Measurements from ENCODE around the gene CCDC186.
"Not testable (repeated sequence)": the region's sequence is repeated elsewhere in the genome, so short reads cannot be mapped to it uniquely, and the experiment has no call there.

Gene CCDC186

GRCh38 chr10:114143160-114143559 lies 30.8 kb downstream of the CCDC186 start:
- H3K9ac ChIP-seq (ENCODE audit: low read length): no peak overlapping the region
- H3K9me3 ChIP-seq (ENCODE audit: low read length): no peaks in the 10 kb centered on the region
- H3K27me3 ChIP-seq (ENCODE audit: control insufficient read depth in 1 of 2, insufficient read depth in 2 of 2, low read length in 2 of 2): no peaks in the 10 kb centered on the region
- no peak overlapping the region for H3K27ac ChIP-seq (ENCODE audit: low read depth, low read length)
- H3K4me3 ChIP-seq (ENCODE audit: low read depth in 1 of 2, low read length in 2 of 2): no peak overlapping the region
- peaks cover 20% of the 10 kb centered on the region for H3K36me3 ChIP-seq (ENCODE audit: insufficient read depth, low read length)
- peaks cover 9% of the 10 kb centered on the region for H3K4me1 ChIP-seq (ENCODE audit: insufficient read depth, low read length)

GRCh38 chr10:114142018-114142417 lies 32.0 kb downstream of the CCDC186 start:
- peaks cover 9% of the 10 kb centered on the region for H3K4me1 ChIP-seq (ENCODE audit: insufficient read depth, low read length)
- no peak overlapping the region for H3K9ac ChIP-seq (ENCODE audit: low read length)
- no peaks in the 10 kb centered on the region for H3K27me3 ChIP-seq (ENCODE audit: control insufficient read depth in 1 of 2, insufficient read depth in 2 of 2, low read length in 2 of 2)
- no peak overlapping the region for H3K4me3 ChIP-seq (ENCODE audit: low read depth in 1 of 2, low read length in 2 of 2)
- H3K9me3 ChIP-seq (ENCODE audit: low read length): no peaks in the 10 kb centered on the region
- H3K36me3 ChIP-seq (ENCODE audit: insufficient read depth, low read length): peaks cover 13% of the 10 kb centered on the region
- no peak overlapping the region for H3K27ac ChIP-seq (ENCODE audit: low read depth, low read length)

GRCh38 chr10:114140827-114141226 lies 33.2 kb downstream of the CCDC186 start:
- not testable (repeated sequence) for H3K27me3 ChIP-seq (ENCODE audit: control insufficient read depth in 1 of 2, insufficient read depth in 2 of 2, low read length in 2 of 2); H3K27ac ChIP-seq (ENCODE audit: low read depth, low read length); H3K4me1 ChIP-seq (ENCODE audit: insufficient read depth, low read length); H3K4me3 ChIP-seq (ENCODE audit: low read depth in 1 of 2, low read length in 2 of 2); H3K9me3 ChIP-seq (ENCODE audit: low read length); H3K9ac ChIP-seq (ENCODE audit: low read length)
- H3K36me3 ChIP-seq (ENCODE audit: insufficient read depth, low read length): peaks cover 21% of the 10 kb centered on the region

GRCh38 chr10:114140036-114140435 lies 34.0 kb downstream of the CCDC186 start:
- no peaks in the 10 kb centered on the region for H3K27me3 ChIP-seq (ENCODE audit: control insufficient read depth in 1 of 2, insufficient read depth in 2 of 2, low read length in 2 of 2)
- peaks cover 28% of the 10 kb centered on the region for H3K36me3 ChIP-seq (ENCODE audit: insufficient read depth, low read length)

GRCh38 chr10:114138581-114138980 lies 35.4 kb downstream of the CCDC186 start:
- Histone ChIP-seq H3K27me3 (ENCODE audit: control insufficient read depth in 1 of 2, insufficient read depth in 2 of 2, low read length in 2 of 2) (no peaks in the 10 kb centered on the region), H3K36me3 (ENCODE audit: insufficient read depth, low read length) (peaks cover 37% of the 10 kb centered on the region), H3K9ac (ENCODE audit: low read length) (no peak overlapping the region), H3K27ac (ENCODE audit: low read depth, low read length) (no peak overlapping the region), H3K9me3 (ENCODE audit: low read length) (no peaks in the 10 kb centered on the region), H3K4me3 (ENCODE audit: low read depth in 1 of 2, low read length in 2 of 2) (no peak overlapping the region), H3K4me1 (ENCODE audit: insufficient read depth, low read length) (peaks cover 9% of the 10 kb centered on the region)

More at GRCh38 chr10:114140036-114140435, 34.0 kb downstream of the CCDC186 start:
- peaks cover 9% of the 10 kb centered on the region for H3K4me1 ChIP-seq (ENCODE audit: insufficient read depth, low read length)
- H3K9me3 ChIP-seq (ENCODE audit: low read length): no peaks in the 10 kb centered on the region
- H3K9ac ChIP-seq (ENCODE audit: low read length): no peak overlapping the region
- no peak overlapping the region for H3K27ac ChIP-seq (ENCODE audit: low read depth, low read length)
- H3K4me3 ChIP-seq (ENCODE audit: low read depth in 1 of 2, low read length in 2 of 2): no peak overlapping the region

- Histone ChIP-seq H3K27me3 (ENCODE audit: control insufficient read depth in 1 of 2, insufficient read depth in 2 of 2, low read length in 2 of 2) (no peaks in the 10 kb centered on the region), H3K36me3 (ENCODE audit: insufficient read depth, low read length) (peaks cover 38% of the 10 kb centered on the region), H3K4me3 (ENCODE audit: low read depth in 1 of 2, low read length in 2 of 2) (no peak overlapping the region), H3K9me3 (ENCODE audit: low read length) (no peaks in the 10 kb centered on the region), H3K9ac (ENCODE audit: low read length) (no peak overlapping the region), H3K4me1 (ENCODE audit: insufficient read depth, low read length) (no peaks in the 10 kb centered on the region), H3K27ac (ENCODE audit: low read depth, low read length) (no peak overlapping the region)
These were observed 38.5 kb downstream of the CCDC186 start for GRCh38 chr10:114135476-114135875.

GRCh38 chr10:114131094-114131493 lies 42.9 kb downstream of the CCDC186 start:
- Histone ChIP-seq H3K4me1 (ENCODE audit: insufficient read depth, low read length) (no peaks in the 10 kb centered on the region), H3K4me3 (ENCODE audit: low read depth in 1 of 2, low read length in 2 of 2) (no peak overlapping the region), H3K27me3 (ENCODE audit: control insufficient read depth in 1 of 2, insufficient read depth in 2 of 2, low read length in 2 of 2) (no peaks in the 10 kb centered on the region), H3K36me3 (ENCODE audit: insufficient read depth, low read length) (peaks cover 59% of the 10 kb centered on the region), H3K9me3 (ENCODE audit: low read length) (no peaks in the 10 kb centered on the region), H3K27ac (ENCODE audit: low read depth, low read length) (no peak overlapping the region), H3K9ac (ENCODE audit: low read length) (no peak overlapping the region)

- Histone ChIP-seq H3K4me1 (ENCODE audit: insufficient read depth, low read length) (no peaks in the 10 kb centered on the region), H3K36me3 (ENCODE audit: insufficient read depth, low read length) (peaks cover 7% of the 10 kb centered on the region), H3K27ac (ENCODE audit: low read depth, low read length) (no peak overlapping the region), H3K9me3 (ENCODE audit: low read length) (no peaks in the 10 kb centered on the region), H3K4me3 (ENCODE audit: low read depth in 1 of 2, low read length in 2 of 2) (no peak overlapping the region), H3K9ac (ENCODE audit: low read length) (no peak overlapping the region), H3K27me3 (ENCODE audit: control insufficient read depth in 1 of 2, insufficient read depth in 2 of 2, low read length in 2 of 2) (no peaks in the 10 kb centered on the region)
These were observed 53.0 kb downstream of the CCDC186 start for GRCh38 chr10:114121031-114121430.

- Histone ChIP-seq H3K36me3 (ENCODE audit: insufficient read depth, low read length) (no peaks in the 10 kb centered on the region), H3K4me3 (ENCODE audit: low read depth in 1 of 2, low read length in 2 of 2) (no peak overlapping the region), H3K4me1 (ENCODE audit: insufficient read depth, low read length) (no peaks in the 10 kb centered on the region), H3K27me3 (ENCODE audit: control insufficient read depth in 1 of 2, insufficient read depth in 2 of 2, low read length in 2 of 2) (no peaks in the 10 kb centered on the region), H3K9ac (ENCODE audit: low read length) (no peak overlapping the region), H3K27ac (ENCODE audit: low read depth, low read length) (no peak overlapping the region), H3K9me3 (ENCODE audit: low read length) (no peaks in the 10 kb centered on the region)
These were observed 55.5 kb downstream of the CCDC186 start for GRCh38 chr10:114118514-114118913.

GRCh38 chr10:114117728-114118127 lies 56.3 kb downstream of the CCDC186 start:
- Histone ChIP-seq H3K27ac (ENCODE audit: low read depth, low read length) (no peak overlapping the region), H3K4me1 (ENCODE audit: insufficient read depth, low read length) (no peaks in the 10 kb centered on the region), H3K4me3 (ENCODE audit: low read depth in 1 of 2, low read length in 2 of 2) (no peak overlapping the region)

GRCh38 chr10:114115661-114116445 lies 58.1 kb downstream of the CCDC186 start:
- H3K27me3 ChIP-seq (ENCODE audit: control insufficient read depth in 1 of 2, insufficient read depth in 2 of 2, low read length in 2 of 2): no peaks in the 10 kb centered on the region
- no peak overlapping the region for H3K27ac ChIP-seq (ENCODE audit: low read depth, low read length)
- no peak overlapping the region for H3K9ac ChIP-seq (ENCODE audit: low read length)
- no peaks in the 10 kb centered on the region for H3K36me3 ChIP-seq (ENCODE audit: insufficient read depth, low read length)
- no peaks in the 10 kb centered on the region for H3K4me1 ChIP-seq (ENCODE audit: insufficient read depth, low read length)
- H3K9me3 ChIP-seq (ENCODE audit: low read length): no peaks in the 10 kb centered on the region
- H3K4me3 ChIP-seq (ENCODE audit: low read depth in 1 of 2, low read length in 2 of 2): no peak overlapping the region

More at GRCh38 chr10:114117728-114118127, 56.3 kb downstream of the CCDC186 start:
- Histone ChIP-seq H3K9ac (ENCODE audit: low read length) (no peak overlapping the region), H3K27me3 (ENCODE audit: control insufficient read depth in 1 of 2, insufficient read depth in 2 of 2, low read length in 2 of 2) (no peaks in the 10 kb centered on the region), H3K36me3 (ENCODE audit: insufficient read depth, low read length) (no peaks in the 10 kb centered on the region), H3K9me3 (ENCODE audit: low read length) (no peaks in the 10 kb centered on the region)

All from muscle layer of colon (tissue), 2 donors.